WERI-Rb-1 (cell line): ENCODE measurements around the gene PHLDA3.
"Not testable (repeated sequence)": the region's sequence is repeated elsewhere in the genome, so short reads cannot be mapped to it uniquely, and the experiment has no call there.

Source experiments
- DNase-seq: peaks from one replicate; pipeline ENCODE4 v3.0.0-alpha.2; 2020
- H3K27ac ChIP-seq: fragments of 250-450 bp; sonication (Bioruptor Pico); 2 replicates; pipeline ENCODE4 v1.5.1; 2020; ENCODE audit warnings: mild to moderate bottlenecking, moderate library complexity
- H3K27me3 ChIP-seq: fragments of 250-450 bp; sonication (Bioruptor Pico); 2 replicates; pipeline ENCODE4 v1.5.1; 2021; ENCODE audit warnings: mild to moderate bottlenecking, low read depth, moderate library complexity; ENCODE audit not compliant: insufficient read depth, severe bottlenecking
- H3K36me3 ChIP-seq: fragments of 250-450 bp; sonication (Bioruptor Pico); 2 replicates; pipeline ENCODE4 v1.5.1; 2020; ENCODE audit warnings: mild to moderate bottlenecking, moderate library complexity
- H3K4me3 ChIP-seq: 2 replicates; pipeline ENCODE4 v1.5.1; 2011; ENCODE audit warnings: low read depth, mild to moderate bottlenecking, control low read depth, low read length
- H3K9me3 ChIP-seq: fragments of 250-450 bp; sonication (Bioruptor Pico); 2 replicates; pipeline ENCODE4 v1.5.1; 2021; ENCODE audit warnings: mild to moderate bottlenecking, moderate library complexity; ENCODE audit not compliant: severe bottlenecking
- CTCF ChIP-seq: IDR thresholded peaks from 2 replicates; pipeline ENCODE4 v1.5.1; 2011; ENCODE audit warnings: low read depth, mild to moderate bottlenecking, control low read depth, inconsistent platforms, low read length

PHLDA3 gene

DNA sequence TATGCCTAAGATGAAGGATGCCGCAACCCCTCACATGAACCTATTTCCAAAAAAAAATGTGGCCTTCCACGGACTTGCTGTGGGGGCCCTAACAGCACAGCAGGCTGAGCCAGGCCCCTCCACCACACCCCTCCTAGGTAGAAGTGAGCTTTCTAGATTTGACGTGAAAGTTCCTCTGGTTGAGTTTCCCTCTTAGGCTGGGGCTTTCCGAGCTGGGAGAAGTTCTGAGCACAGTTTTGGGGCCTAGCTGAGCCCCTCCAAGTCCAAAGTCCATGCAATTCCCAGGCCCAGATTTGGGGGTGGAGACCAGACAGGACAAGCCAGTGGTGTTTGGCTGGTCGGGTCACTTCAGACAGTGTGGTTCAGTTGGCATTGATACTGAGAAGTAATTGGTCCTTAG, 13.8 kb upstream of the PHLDA3 start:
- TF ChIP-seq CTCF: no peak
- H3K27ac ChIP-seq: no peak overlapping the region
- no peak overlapping the region for H3K4me3 ChIP-seq
- H3K9me3 ChIP-seq: no peaks in the 10 kb centered on the region
- no peak for DNase-seq
- no peaks in the 10 kb centered on the region for H3K36me3 ChIP-seq
- H3K27me3 ChIP-seq: no peaks in the 10 kb centered on the region

- H3K4me3 ChIP-seq: peak overlapping the region; percentile 49
Observed at GRCh38 chr1:201481761-201482493, 12.9 kb upstream of the PHLDA3 start.

DNA sequence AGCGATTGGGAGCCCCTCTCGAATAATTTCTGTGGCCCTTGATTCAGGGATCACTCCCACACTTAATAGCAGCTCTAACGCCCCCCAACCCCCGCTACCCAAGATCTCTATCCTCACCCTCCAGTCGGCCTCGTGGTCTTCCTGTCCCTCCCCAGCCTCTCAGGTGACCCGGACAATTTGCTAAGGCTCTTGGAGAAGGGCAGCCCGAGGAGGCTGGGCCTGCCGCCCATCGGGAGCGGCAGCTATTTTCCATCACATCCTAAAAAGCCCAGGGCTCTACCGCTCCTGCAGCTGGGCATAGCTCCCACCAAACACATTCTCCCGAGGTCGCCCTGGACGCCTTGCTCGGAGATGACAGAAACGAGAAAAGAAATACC, 12.0 kb upstream of the PHLDA3 start:
- H3K27ac ChIP-seq: no peak overlapping the region
- H3K27me3 ChIP-seq: no peaks in the 10 kb centered on the region
- H3K4me3 ChIP-seq: peak overlapping the region; percentile 49
- H3K9me3 ChIP-seq: no peaks in the 10 kb centered on the region
- no peak for DNase-seq
- no peak for TF ChIP-seq CTCF
- H3K36me3 ChIP-seq: no peaks in the 10 kb centered on the region

More at GRCh38 chr1:201481761-201482493, 12.9 kb upstream of the PHLDA3 start:
- TF ChIP-seq CTCF: peak; percentile 100
- peak; percentile 100 for DNase-seq
- no peaks in the 10 kb centered on the region for H3K27me3 ChIP-seq
- H3K36me3 ChIP-seq: no peaks in the 10 kb centered on the region
- no peaks in the 10 kb centered on the region for H3K9me3 ChIP-seq
- peak overlapping the region; percentile 6; the same call in 1 of the 2 replicates for H3K27ac ChIP-seq

DNA sequence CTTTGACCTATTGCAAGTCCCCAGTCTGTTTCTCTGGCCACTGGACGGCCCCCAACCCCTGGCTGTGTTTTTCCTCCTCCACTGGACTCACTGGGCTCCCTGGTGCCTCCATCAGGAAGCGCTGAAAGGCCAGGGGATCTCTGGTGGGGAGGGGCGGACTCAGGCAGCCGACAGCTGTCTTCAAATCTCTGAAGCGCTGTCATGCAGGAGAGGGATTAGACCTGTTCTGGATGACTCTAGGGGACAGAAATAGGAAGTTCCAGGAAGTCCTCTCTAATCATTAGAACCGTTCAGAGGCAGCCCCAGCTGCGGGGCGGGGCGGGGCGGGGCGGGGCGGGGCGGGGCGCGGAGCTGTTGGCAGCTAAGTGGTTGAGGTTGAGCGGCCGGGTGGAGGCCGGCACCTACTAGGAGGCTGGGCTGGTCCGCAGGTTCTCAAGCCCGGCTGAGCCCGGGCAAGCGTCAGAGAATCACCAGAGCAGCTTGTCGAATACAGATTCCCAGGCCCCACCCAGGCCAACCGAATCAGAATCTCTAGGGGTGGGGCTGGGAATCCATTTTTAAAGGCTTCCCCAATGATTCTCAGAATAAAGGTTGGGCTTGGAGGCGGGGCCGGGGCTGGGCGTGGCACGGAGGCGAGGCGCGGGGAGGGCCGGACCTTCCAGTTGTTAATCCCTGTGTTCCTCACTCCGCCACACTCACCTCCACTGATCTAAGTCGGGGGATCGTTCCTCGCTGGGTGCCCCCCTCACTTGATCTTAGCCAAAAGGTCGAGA, 11.4 kb upstream of the PHLDA3 start:
- Histone ChIP-seq H3K4me3 (peak overlapping the region; percentile 49), H3K27me3 (no peaks in the 10 kb centered on the region), H3K9me3 (no peaks in the 10 kb centered on the region), H3K36me3 (no peaks in the 10 kb centered on the region), H3K27ac (peak overlapping the region; percentile 20)
- peak; percentile 48 for TF ChIP-seq CTCF
- peak; percentile 98 for DNase-seq

GRCh38 chr1:201479201-201479730, 10.3 kb upstream of the PHLDA3 start:
- Histone ChIP-seq H3K27me3 (no peaks in the 10 kb centered on the region), H3K27ac (no peak overlapping the region), H3K9me3 (no peaks in the 10 kb centered on the region), H3K4me3 (no peak overlapping the region), H3K36me3 (no peaks in the 10 kb centered on the region)
- no peak for TF ChIP-seq CTCF
- DNase-seq: no peak

- H3K9me3 ChIP-seq, H3K36me3 ChIP-seq, H3K27ac ChIP-seq, DNase-seq, H3K27me3 ChIP-seq, H3K4me3 ChIP-seq: not testable (repeated sequence)
Observed at GRCh38 chr1:201478666-201479065, 9.7 kb upstream of the PHLDA3 start.
